Right cardiac atrium (tissue), 5 donors: ENCODE data around the gene CDK14. TPM values are rescaled to one million over a fixed set of nuclear protein-coding genes. Genes with fewer than 3 reads are reported as not detected.

Experiments used
- ATAC-seq, 2 donors: fragments of 200-7000 bp; cut with Tn5 transposase; one replicate each; pipeline versions ENCODE4 v1.8.0 to v1.9.1; 2020; ENCODE audit warnings: moderate library complexity in 2 of 2, mild to moderate bottlenecking in 1 of 2
- DNase-seq, 3 donors: peaks; one replicate each; pipeline ENCODE4 v3.0.0-alpha.2; 2020
- H3K27ac ChIP-seq: one replicate; pipeline ENCODE4 v1.5.1; 2013; ENCODE audit warnings: mild to moderate bottlenecking, low read length, control low read depth, moderate library complexity
- H3K27me3 ChIP-seq: one replicate; pipeline ENCODE4 v1.6.1; 2013; ENCODE audit not compliant: control insufficient read depth, insufficient read depth
- H3K4me1 ChIP-seq: one replicate; pipeline ENCODE4 v1.6.1; 2013; ENCODE audit warnings: low read length; ENCODE audit not compliant: control insufficient read depth, insufficient read depth
- H3K4me3 ChIP-seq: one replicate; pipeline ENCODE4 v1.5.1; 2013; ENCODE audit warnings: low read length, control low read depth
- H3K9me3 ChIP-seq: one replicate; pipeline ENCODE4 v1.6.1; 2013; ENCODE audit warnings: low read length; ENCODE audit not compliant: control insufficient read depth
- WGBS: extraction: QIAGEN DNeasy Blood & Tissue Kit; methylation state at CpG from one replicate; pipeline ENCODE4 v1.1.7; 2013; 5-methylcytosine and 5-hydroxymethylcytosine counted together
- intact Hi-C, 4 donors: fragments of 100-400 bp; cut with DNase I; formaldehyde crosslinking; loops; one replicate each; pipeline versions ENCODE4 v1.11.0 to v1.14.0; 2022 to 2023
- polyA plus RNA-seq: library from polyadenylated mRNA; stranded (reverse); fragments of 200-250 nt; gene quantifications from one replicate; pipeline ENCODE4 v1.2.3, GENCODE V29; 2013
- total RNA-seq, 4 donors: library from RNA; stranded (reverse); fragmentation: NEBNext Ultra II Directional; extraction: Animal tissue kit (Norgen Biotek cat#: 25700); gene quantifications; one replicate each; pipeline ENCODE4 v1.2.1, GENCODE V29; 2021
- donor health status: healthy with polysubstance abuse.
- donor health status: DM: no; HTN: yes; CAD: no.
- donor health status: DM: no; HTN: no; CAD: no.
- donor health status: DM: no; HTN: yes; CAD: no; lungs with severe emphysema.
- donor health status: DM: yes; HTN: yes; CAD: no.

Gene CDK14
- total and polyA plus RNA-seq, 5 donors = 10.7 to 93.1 (median 59.6) TPM

- no peaks in the 10 kb centered on the region for H3K4me1 ChIP-seq
- no peaks in the 10 kb centered on the region for H3K27me3 ChIP-seq
- WGBS = 70% methylated on average over 6 of the region's 6 CpGs
- ATAC-seq (no peak), DNase-seq (no peak)
- intact Hi-C loops = no loop called here
- no peaks in the 10 kb centered on the region for H3K9me3 ChIP-seq
- no peak overlapping the region for H3K27ac ChIP-seq
- no peak overlapping the region for H3K4me3 ChIP-seq
These were observed 336.1 kb downstream of the CDK14 start for GRCh38 chr7:90931986-90932916.

- intact Hi-C loops = no loop called here
- Histone ChIP-seq H3K4me3 (no peak overlapping the region), H3K9me3 (no peaks in the 10 kb centered on the region), H3K4me1 (no peaks in the 10 kb centered on the region), H3K27ac (no peak overlapping the region), H3K27me3 (no peaks in the 10 kb centered on the region)
- WGBS = 85% methylated on average over 3 of the region's 3 CpGs
- DNase-seq (no peak), ATAC-seq (no peak)
These were observed 336.9 kb downstream of the CDK14 start for GRCh38 chr7:90933041-90933440.

- Histone ChIP-seq H3K9me3 (no peaks in the 10 kb centered on the region), H3K27me3 (no peaks in the 10 kb centered on the region), H3K27ac (no peak overlapping the region), H3K4me3 (no peak overlapping the region), H3K4me1 (no peaks in the 10 kb centered on the region)
- ATAC-seq = peak; percentile 14 to 78
- 92% methylated on average over 5 of the region's 5 CpGs for WGBS
- intact Hi-C loops = no loop called here
- DNase-seq = peak in 1 of 3 donors; percentile 37
These were observed 337.9 kb downstream of the CDK14 start for GRCh38 chr7:90933984-90934383.

- ATAC-seq (no peak), DNase-seq (no peak)
- intact Hi-C loops = no loop called here
- Histone ChIP-seq H3K4me3 (no peak overlapping the region), H3K27ac (no peak overlapping the region), H3K4me1 (peaks cover 2% of the 10 kb centered on the region), H3K27me3 (no peaks in the 10 kb centered on the region), H3K9me3 (no peaks in the 10 kb centered on the region)
These were observed 342.2 kb downstream of the CDK14 start for GRCh38 chr7:90938371-90938770.

GRCh38 chr7:90939666-90940065 is 343.5 kb downstream of the CDK14 start:
- intact Hi-C loops = no loop called here
- ATAC-seq (no peak), DNase-seq (no peak)
- Histone ChIP-seq H3K4me3 (no peak overlapping the region), H3K4me1 (peaks cover 2% of the 10 kb centered on the region), H3K9me3 (no peaks in the 10 kb centered on the region), H3K27ac (no peak overlapping the region), H3K27me3 (no peaks in the 10 kb centered on the region)
- WGBS = 82% methylated on average over 3 of the region's 3 CpGs

- 88% methylated on average over 3 of the region's 3 CpGs for WGBS
- Histone ChIP-seq H3K4me1 (peaks cover 2% of the 10 kb centered on the region), H3K4me3 (no peak overlapping the region), H3K9me3 (no peaks in the 10 kb centered on the region), H3K27me3 (no peaks in the 10 kb centered on the region), H3K27ac (no peak overlapping the region)
- intact Hi-C loops = no loop called here
- no peak for ATAC-seq
- no peak for DNase-seq
These were observed 347.9 kb downstream of the CDK14 start for GRCh38 chr7:90944021-90944420.

- Histone ChIP-seq H3K27me3 (no peaks in the 10 kb centered on the region), H3K27ac (no peak overlapping the region), H3K4me1 (peaks cover 2% of the 10 kb centered on the region), H3K9me3 (no peaks in the 10 kb centered on the region), H3K4me3 (no peak overlapping the region)
- ATAC-seq (peak; percentile 78 to 89), DNase-seq (no peak)
- intact Hi-C loops = no loop called here
- WGBS = 72% methylated on average over 5 of the region's 5 CpGs
These were observed 349.1 kb downstream of the CDK14 start for GRCh38 chr7:90945104-90945787.

- Histone ChIP-seq H3K9me3 (no peaks in the 10 kb centered on the region), H3K27me3 (no peaks in the 10 kb centered on the region), H3K27ac (peak overlapping the region; percentile 68), H3K4me1 (peaks cover 1% of the 10 kb centered on the region), H3K4me3 (no peak overlapping the region)
- DNase-seq (no peak), ATAC-seq (no peak)
- intact Hi-C loops = no loop called here
- WGBS = 57% methylated on average over 10 of the region's 10 CpGs
These were observed 350.8 kb downstream of the CDK14 start for GRCh38 chr7:90946730-90947501.

- no peaks in the 10 kb centered on the region for H3K4me1 ChIP-seq
- no peaks in the 10 kb centered on the region for H3K27me3 ChIP-seq
- intact Hi-C loops = no loop called here
- no peaks in the 10 kb centered on the region for H3K9me3 ChIP-seq
- no peak overlapping the region for H3K27ac ChIP-seq
- H3K4me3 ChIP-seq = no peak overlapping the region
- ATAC-seq (no peak), DNase-seq (no peak)
These were observed 352.0 kb downstream of the CDK14 start for GRCh38 chr7:90948085-90948484.

- H3K4me1 ChIP-seq = no peaks in the 10 kb centered on the region
- WGBS = 89% methylated on average over 1 of the region's 1 CpG
- DNase-seq = no peak
- ATAC-seq = no peak
- intact Hi-C loops = no loop called here
- H3K4me3 ChIP-seq = no peak overlapping the region
- no peaks in the 10 kb centered on the region for H3K9me3 ChIP-seq
- no peak overlapping the region for H3K27ac ChIP-seq
- no peaks in the 10 kb centered on the region for H3K27me3 ChIP-seq
These were observed 355.1 kb downstream of the CDK14 start for GRCh38 chr7:90951229-90951628.
